ENCODE measurements around the gene GFPT1.

GFPT1 gene

GRCh38 chr2:69393963-69394362, 6.9 kb upstream of the GFPT1 start:
- no peak overlapping the region for H3K4me3 ChIP-seq (replicated peaks; ENCODE audit: low read depth, low read length)
- DNase-seq (ENCODE audit: low read depth): no peak
- TF ChIP-seq CTCF (IDR thresholded peaks at IDR 0.05; ENCODE audit: low read length, missing control alignments): no peak

GRCh38 chr2:69390471-69390870, 3.4 kb upstream of the GFPT1 start:
- H3K4me3 ChIP-seq (replicated peaks; ENCODE audit: low read depth, low read length): no peak overlapping the region
- TF ChIP-seq CTCF (IDR thresholded peaks at IDR 0.05; ENCODE audit: low read length, missing control alignments): no peak
- DNase-seq (ENCODE audit: low read depth): no peak

GRCh38 chr2:69390001-69390400, 3.0 kb upstream of the GFPT1 start:
- H3K4me3 ChIP-seq (replicated peaks; ENCODE audit: low read depth, low read length): no peak overlapping the region
- TF ChIP-seq CTCF (IDR thresholded peaks at IDR 0.05; ENCODE audit: low read length, missing control alignments): no peak
- peak; percentile 22 for DNase-seq (ENCODE audit: low read depth)

- no peak for TF ChIP-seq CTCF (IDR thresholded peaks at IDR 0.05; ENCODE audit: low read length, missing control alignments)
- H3K4me3 ChIP-seq (replicated peaks; ENCODE audit: low read depth, low read length): no peak overlapping the region
- DNase-seq (ENCODE audit: low read depth): no peak
These were observed 2.2 kb upstream of the GFPT1 start for GRCh38 chr2:69389271-69389670.

GRCh38 chr2:69387770-69388481, 899 bp upstream of the GFPT1 start:
- DNase-seq (ENCODE audit: low read depth): no peak
- TF ChIP-seq CTCF (IDR thresholded peaks at IDR 0.05; ENCODE audit: low read length, missing control alignments): no peak

GRCh38 chr2:69386360-69386759, 667 bp downstream of the GFPT1 start:
- no peak for DNase-seq (ENCODE audit: low read depth)
- TF ChIP-seq CTCF (IDR thresholded peaks at IDR 0.05; ENCODE audit: low read length, missing control alignments): no peak
- peak overlapping the region; percentile 83 for H3K4me3 ChIP-seq (replicated peaks; ENCODE audit: low read depth, low read length)

More at GRCh38 chr2:69387770-69388481, 899 bp upstream of the GFPT1 start:
- peak overlapping the region; percentile 63 for H3K4me3 ChIP-seq (replicated peaks; ENCODE audit: low read depth, low read length)

Measured in fibroblast of pulmonary artery (primary cell).